Left lobe of liver (tissue), 2 donors: ENCODE data around the gene HNF1A. TPM values are rescaled to one million over a fixed set of nuclear protein-coding genes. Genes with fewer than 3 reads are reported as not detected.
"Not testable (repeated sequence)": the region's sequence is repeated elsewhere in the genome, so short reads cannot be mapped to it uniquely, and the experiment has no call there.

Experiments used
- ATAC-seq: fragments of 200-7000 bp; cut with Tn5 transposase; one replicate; pipeline ENCODE4 v1.9.1; 2020; ENCODE audit warnings: mild to moderate bottlenecking, moderate library complexity
- DNase-seq: peaks from one replicate; pipeline ENCODE4 v3.0.0-alpha.2; 2020; ENCODE audit warnings: low spot score
- total RNA-seq: library from RNA; stranded (reverse); gene quantifications from one replicate; pipeline ENCODE4 v1.2.1, GENCODE V29; 2021
- donor health status: DM: no; HTN: no; CAD: no; lungs with moderate emphysema.
- donor health status: DM: no; HTN: yes; CAD: no.

HNF1A gene
- total RNA-seq, 1 donor from 2014 or later = 23.8 TPM

GRCh38 chr12:121038861-121039668, 60.7 kb downstream of the HNF1A start, which contains the start of gene OASL:
Gene OASL (minus strand): TSS chr12:121039246. CDS start chr12:121038971, 275 bp downstream.
- DNase-seq (peak; percentile 84), ATAC-seq (peak; percentile 95)

GRCh38 chr12:121043067-121043466, 64.7 kb downstream of the HNF1A start:
- ATAC-seq = no peak

GRCh38 chr12:121047400-121047799, 69.1 kb downstream of the HNF1A start:
- not testable (repeated sequence) for DNase-seq, ATAC-seq

More at GRCh38 chr12:121043067-121043466, 64.7 kb downstream of the HNF1A start:
- no peak for DNase-seq

- no peak for ATAC-seq
- no peak for DNase-seq
Observed at GRCh38 chr12:121048442-121048841, 70.1 kb downstream of the HNF1A start.

- DNase-seq = no peak
- no peak for ATAC-seq
Observed at GRCh38 chr12:121050725-121051124, 72.4 kb downstream of the HNF1A start.

Other genes starting within 250 kb of the HNF1A start
- gene SPPL3, start 74.2 kb upstream of the HNF1A start, total RNA-seq = 17.5 TPM
- 8.0 TPM for gene C12orf43, start 37.9 kb downstream of the HNF1A start, total RNA-seq
- gene OASL, start 60.7 kb downstream of the HNF1A start, total RNA-seq = 2.5 TPM
- gene P2RX7, start 154.3 kb downstream of the HNF1A start, total RNA-seq = 3.5 TPM
- 11.6 TPM for gene P2RX4, start 231.6 kb downstream of the HNF1A start, total RNA-seq